ENCODE data around the gene ARHGAP29. TPM values are rescaled to one million over a fixed set of nuclear protein-coding genes. Genes with fewer than 3 reads are reported as not detected.
A peak's percentile ranks its signal among the peaks of the same experiment; 100 is the strongest.

The ARHGAP29 gene
- total and polyA plus RNA-seq, 2 of the 8 experiments (the other 6 are each of a cell fraction or from before 2014, with no cell fraction given), result 0.57 to 3.2 TPM

GRCh38 chr1:94146273-94146672, 91.1 kb downstream of the ARHGAP29 start:
- Histone ChIP-seq H3K56ac (replicated peaks; ENCODE audit: insufficient read length, low read depth, low read length) (no peak overlapping the region), H3K9me3 (ENCODE audit: insufficient read depth in 2 of 2, low read depth in 1 of 2, low read length in 1 of 2) (no peaks in the 10 kb centered on the region), H4K20me1 (replicated peaks in 1 of 2; ENCODE audit: control insufficient read depth in 1 of 2, insufficient read depth in 2 of 2, low read length in 2 of 2) (no peaks in the 10 kb centered on the region), H2BK15ac (ENCODE audit: low read length) (no peak overlapping the region), H3K14ac (ENCODE audit: insufficient read length) (no peak overlapping the region), H3K4me2 (ENCODE audit: insufficient read depth in 1 of 2, low read depth in 2 of 2, low read length in 2 of 2) (no peak overlapping the region), H3K27me3 (replicated peaks in 1 of 4; ENCODE audit: control insufficient read depth in 3 of 4, extremely low read depth in 1 of 4, insufficient read depth in 3 of 4, low read length in 3 of 4) (no peaks in the 10 kb centered on the region), H2BK20ac (ENCODE audit: low read length) (no peak overlapping the region), H3K79me1 (ENCODE audit: low read depth, low read length) (no peaks in the 10 kb centered on the region), H3K4me1 (replicated peaks in 1 of 4; ENCODE audit: control insufficient read depth in 3 of 4, insufficient read depth in 4 of 4, low read length in 3 of 4) (peaks cover 0 to 4% (median 1%) of the 10 kb centered on the region in 4 experiments; a peak in 2 of 7 replicates), H2BK120ac (replicated peaks; ENCODE audit: low read depth, low read length) (no peak overlapping the region), H3K27ac (ENCODE audit: low read depth, low read length) (no peak overlapping the region), H4K8ac (ENCODE audit: extremely low read depth, insufficient read depth, low read length) (no peak overlapping the region), H4K91ac (replicated peaks; ENCODE audit: insufficient read length, low read length) (no peak overlapping the region), H2BK12ac (ENCODE audit: low read depth, low read length) (no peak overlapping the region), H3K79me2 (ENCODE audit: control insufficient read depth in 1 of 2, insufficient read depth in 2 of 2, low read length in 2 of 2) (no peaks in the 10 kb centered on the region), H3K23ac (ENCODE audit: insufficient read length) (no peak overlapping the region), H3K18ac (ENCODE audit: extremely low read depth, low read length) (no peak overlapping the region), H3K4ac (replicated peaks; ENCODE audit: insufficient read length, low read depth, low read length) (no peak overlapping the region), H3K4me3 (ENCODE audit: extremely low read depth in 1 of 4, insufficient read depth in 2 of 4, low read depth in 3 of 4, low read length in 4 of 4) (no peak overlapping the region), H2AK5ac (ENCODE audit: low read depth, low read length) (no peak overlapping the region), H2AFZ (ENCODE audit: low read length) (peak overlapping the region; percentile 87; the same call in 1 of the 2 replicates), H3K36me3 (ENCODE audit: control insufficient read depth in 2 of 4, insufficient read depth in 4 of 4, low read length in 3 of 4) (no peaks in the 10 kb centered on the region), H3K23me2 (ENCODE audit: low read depth, low read length) (no peaks in the 10 kb centered on the region), H3K9ac (replicated peaks in 1 of 4; ENCODE audit: extremely low read depth in 1 of 4, low read depth in 3 of 4, low read length in 3 of 4) (no peak overlapping the region), H4K5ac (ENCODE audit: insufficient read length, low read depth, low read length) (no peak overlapping the region), H2BK5ac (ENCODE audit: low read depth, low read length) (no peak overlapping the region)
- POLR2A ChIA-PET (ENCODE audit: partially characterized antibody), result interaction anchor here (0.6 kb wide), 1 partner anchor 32 kb away, joined by 4 read pairs; no protein-coding TSS in a partner anchor
- FAIRE-seq (no peak), DNase-seq (ENCODE audit: low read depth in 1 of 2, low spot score in 2 of 2) (no peak)
- WGBS, 2 experiments (ENCODE audit: extremely low coverage in 1 of 2, insufficient coverage in 1 of 2, insufficient read length in 1 of 2, insufficient replicate concordance in 2 of 2, low coverage in 1 of 2, low lambda C conversion rate in 2 of 2, missing lambda C conversion rate in 1 of 2), result 90% methylated on average over 5 of the region's 5 CpGs; no CpG with 5 or more reads in 1 of the 2 experiments
- TF ChIP-seq SP2 (IDR thresholded peaks at IDR 0.05; ENCODE audit: low read length) (no peak), EGR1 (IDR thresholded peaks at IDR 0.05; ENCODE audit: borderline replicate concordance, low read depth, low read length) (no peak), CHD2 (IDR thresholded peaks at IDR 0.05; ENCODE audit: low read length) (no peak), TCF12 (IDR thresholded peaks at IDR 0.05; ENCODE audit: low read depth, low read length) (no peak), E2F6 (IDR thresholded peaks at IDR 0.05) (no peak), ATF3 (IDR thresholded peaks at IDR 0.05; ENCODE audit: insufficient read depth, low read depth, low read length) (no peak), CEBPB (IDR thresholded peaks at IDR 0.05; ENCODE audit: low read depth, low read length) (no peak), JUN (IDR thresholded peaks at IDR 0.05; ENCODE audit: low read depth, low read length) (no peak), GTF2F1 (IDR thresholded peaks at IDR 0.05; ENCODE audit: borderline replicate concordance, low read depth, low read length) (no peak), YY1 (IDR thresholded peaks at IDR 0.05; ENCODE audit: low read depth, low read length) (no peak), TAF1 (IDR thresholded peaks at IDR 0.05; ENCODE audit: low read depth, low read length) (no peak), NRF1 (IDR thresholded peaks at IDR 0.05; ENCODE audit: low read depth, low read length) (no peak), SRF (IDR thresholded peaks at IDR 0.05; ENCODE audit: low read depth, low read length) (no peak)
- CTCF ChIA-PET (ENCODE audit: partially characterized antibody), result no interaction called here
